Measurements from ENCODE around the gene MLLT1.

DNA sequence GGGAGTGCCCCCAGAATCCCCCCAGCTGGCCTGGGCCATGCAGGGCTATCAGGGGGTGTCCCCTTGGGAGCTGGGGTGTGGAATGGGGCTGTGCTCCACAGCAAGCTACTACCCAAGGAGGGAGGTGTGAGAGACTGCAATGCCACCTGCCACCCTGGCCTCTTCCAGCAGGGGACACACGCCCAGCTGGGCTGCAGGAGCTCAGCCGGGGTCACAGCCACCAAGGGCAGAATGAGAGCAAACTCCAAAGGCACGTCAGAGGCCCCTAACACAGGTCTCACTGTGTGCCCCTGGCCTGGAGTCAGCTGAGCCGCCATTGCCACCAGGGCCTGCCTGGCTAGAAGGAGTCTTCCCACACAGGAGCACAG lies 55.5 kb downstream of the MLLT1 start:
- TF ChIP-seq POLR2A (IDR thresholded peaks at IDR 0.05; ENCODE audit: low read depth, low read length) (no peak), POLR2AphosphoS5 (IDR thresholded peaks at IDR 0.05; ENCODE audit: low read depth, low read length) (no peak), TAF1 (IDR thresholded peaks at IDR 0.05; ENCODE audit: low read depth, low read length) (no peak)

Measured in GM12891 (cell line).